ENCODE data around the gene AKR1B1. TPM values are rescaled to one million over a fixed set of nuclear protein-coding genes. Genes with fewer than 3 reads are reported as not detected.

Gene AKR1B1
- polyA plus RNA-seq, 1 of the 3 experiments (the other 2 are of a cell fraction) = 216 TPM

GRCh38 chr7:134454277-134454676, 4.6 kb downstream of the AKR1B1 start:
- WGBS (ENCODE audit: low lambda C conversion rate) = 86% methylated on average over 4 of the region's 4 CpGs
- Histone ChIP-seq H3K79me2 (ENCODE audit: insufficient read depth) (peaks cover 34% of the 10 kb centered on the region), H4K20me1 (ENCODE audit: insufficient read depth) (no peaks in the 10 kb centered on the region), H3K27me3 (ENCODE audit: insufficient read depth) (no peaks in the 10 kb centered on the region), H3K9ac (no peak overlapping the region), H3K4me1 (ENCODE audit: control insufficient read depth in 1 of 2, insufficient read depth in 2 of 2, low read depth in 1 of 2, low read length in 1 of 2) (peaks cover under 1 to 14% of the 10 kb centered on the region in 2 experiments; a peak in 2 of 4 replicates), H3K36me3 (replicated peaks in 1 of 2; ENCODE audit: control insufficient read depth in 1 of 2, insufficient read depth in 2 of 2, low read length in 1 of 2) (peaks cover 13 to 21% of the 10 kb centered on the region in 2 experiments), H3K9me2 (no peaks in the 10 kb centered on the region), H3K9me3 (no peaks in the 10 kb centered on the region), H3K4me3 (ENCODE audit: low read depth in 2 of 2, low read length in 1 of 2) (no peak overlapping the region), H3F3A (replicated peaks; ENCODE audit: insufficient read depth) (no peaks in the 10 kb centered on the region), H3K27ac (ENCODE audit: low read depth in 2 of 2, low read length in 1 of 2) (no peak overlapping the region), H2AFZ (ENCODE audit: low read depth) (no peak overlapping the region), H3K4me2 (no peak overlapping the region)
- POLR2A ChIA-PET = no interaction called here
- TF ChIP-seq YY1 (IDR thresholded peaks at IDR 0.05; ENCODE audit: low read depth) (no peak), POLR2AphosphoS5 (IDR thresholded peaks at IDR 0.05; ENCODE audit: low read depth, low read length) (no peak), GATA2 (CRISPR knock-in tag; IDR thresholded peaks at IDR 0.05) (no peak), RAD21 (IDR thresholded peaks at IDR 0.05; ENCODE audit: low read length) (no peak), PBX3 (IDR thresholded peaks at IDR 0.05) (no peak), SIN3A (IDR thresholded peaks at IDR 0.05; ENCODE audit: borderline replicate concordance, low read depth, low read length) (no peak), MAX (IDR thresholded peaks at IDR 0.05; ENCODE audit: low read depth) (no peak), ZBTB33 (IDR thresholded peaks at IDR 0.05; ENCODE audit: borderline replicate concordance, low read depth) (no peak), EZH2phosphoT487 (IDR thresholded peaks at IDR 0.05; ENCODE audit: borderline replicate concordance, low read depth) (no peak), GABPA (IDR thresholded peaks at IDR 0.05; ENCODE audit: low read depth) (no peak), JUND (IDR thresholded peaks at IDR 0.05) (no peak), NRF1 (IDR thresholded peaks at IDR 0.05; ENCODE audit: low read depth, low read length) (no peak), TAF1 (IDR thresholded peaks at IDR 0.05; ENCODE audit: borderline replicate concordance, low read depth, low read length) (no peak), RFX5 (IDR thresholded peaks at IDR 0.05; ENCODE audit: low read length) (no peak), RXRA (IDR thresholded peaks at IDR 0.05; ENCODE audit: borderline replicate concordance, low read depth) (no peak), FOXM1 (IDR thresholded peaks at IDR 0.05; ENCODE audit: low read depth) (no peak)
- TF ChIP-seq, protein P1, sequence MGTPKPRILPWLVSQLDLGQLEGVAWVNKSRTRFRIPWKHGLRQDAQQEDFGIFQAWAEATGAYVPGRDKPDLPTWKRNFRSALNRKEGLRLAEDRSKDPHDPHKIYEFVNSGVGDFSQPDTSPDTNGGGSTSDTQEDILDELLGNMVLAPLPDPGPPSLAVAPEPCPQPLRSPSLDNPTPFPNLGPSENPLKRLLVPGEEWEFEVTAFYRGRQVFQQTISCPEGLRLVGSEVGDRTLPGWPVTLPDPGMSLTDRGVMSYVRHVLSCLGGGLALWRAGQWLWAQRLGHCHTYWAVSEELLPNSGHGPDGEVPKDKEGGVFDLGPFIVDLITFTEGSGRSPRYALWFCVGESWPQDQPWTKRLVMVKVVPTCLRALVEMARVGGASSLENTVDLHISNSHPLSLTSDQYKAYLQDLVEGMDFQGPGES (IDR thresholded peaks at IDR 0.05; ENCODE audit: low read depth, low read length) = no peak
- CTCF ChIA-PET = interaction anchor here (0.7 to 7.1 kb wide), 5 partner anchors 9 to 59 kb away, joined by 3 to 67 read pairs (median 4); no protein-coding TSS in a partner anchor
- no peak for DNase-seq

Data from SK-N-SH (cell line).